ENCODE measurements around the gene UXT. TPM values are rescaled to one million over a fixed set of nuclear protein-coding genes. Genes with fewer than 3 reads are reported as not detected.

The UXT gene
- total RNA-seq (2012; rRNA removed) (128 and 164 TPM in 2 replicates), polyA plus RNA-seq (2012; rRNA removed) (106 and 116 TPM in 2 replicates), Bru-seq, nascent RNA (percentile 78 among the genes with signal in this experiment), BruChase-seq, experiment 1, labeled RNA remaining after a 6-hour chase (percentile 56 among the genes with signal in this experiment), BruChase-seq, experiment 2, labeled RNA remaining after a 2-hour chase (percentile 54 among the genes with signal in this experiment)
- 161 and 187 TPM in 2 replicates for polyA plus RNA-seq (2012; cell fraction: cytosol; rRNA removed)
- polyA plus RNA-seq (2012; cell fraction: nucleus; rRNA removed; ENCODE audit: low replicate concordance), result 52.8 and 73.7 TPM in 2 replicates
- long read RNA-seq, transcript UXT-202 (6 exons, 701 nt), result minor isoform, 7 of 34 reads
- long read RNA-seq, transcript UXT-201 (7 exons, 574 nt), result major isoform, 22 of 34 reads
- long read RNA-seq, partial matches to known transcripts, result 1 of 34 reads
- long read RNA-seq, other reads (novel, unspliced or antisense), result 4 of 34 reads

DNA sequence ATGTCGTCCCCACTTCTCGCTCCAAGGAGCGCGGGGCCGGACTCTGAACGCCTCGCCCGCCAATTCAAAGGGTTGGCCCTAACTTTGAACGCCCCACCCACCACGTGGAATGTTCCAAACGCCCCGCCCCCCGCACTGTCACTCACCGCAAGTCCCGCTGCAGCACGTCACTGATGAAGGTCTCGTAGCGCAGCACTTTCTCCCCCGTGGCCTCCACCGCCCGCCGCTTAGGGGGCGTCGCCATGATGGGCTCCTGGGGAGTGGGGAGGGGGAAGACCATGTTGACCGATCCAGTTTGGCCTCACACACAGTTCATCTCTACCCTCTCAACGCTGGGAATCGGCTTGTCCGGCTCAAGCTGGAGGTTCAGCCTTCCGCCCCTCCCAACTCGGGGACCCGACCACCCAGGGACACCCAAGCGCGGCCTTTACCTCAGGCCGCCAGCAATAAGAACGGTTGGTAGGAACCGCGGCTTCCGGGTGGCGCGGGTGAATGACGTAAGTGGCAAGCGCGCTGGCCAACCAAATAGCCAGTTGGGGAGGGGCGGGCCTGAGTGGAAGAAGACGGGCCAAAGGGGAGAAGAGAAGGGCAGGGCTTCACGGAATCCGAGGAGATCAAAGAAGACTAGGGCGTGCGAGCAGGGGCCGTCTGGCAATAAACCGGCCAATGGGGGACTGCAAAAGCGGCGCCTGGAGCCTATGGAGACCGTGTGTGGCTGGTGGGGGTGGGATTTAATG, at the start of gene UXT:
Gene UXT (minus strand): TSS at position 497 of the 737 bp plus-strand sequence. CDS start 253 bp downstream, at position 244.
- Histone ChIP-seq H2AK5ac (ENCODE audit: low read depth, low read length) (peak within 1 kb of the TSS; percentile 97), H3K27me3 (ENCODE audit: control insufficient read depth, insufficient read depth, low read length) (no peaks in the 10 kb centered on the region), H2AK9ac (replicated peaks; ENCODE audit: low read depth, low read length, poor library complexity) (peak within 1 kb of the TSS; percentile 97), H3K56ac (ENCODE audit: extremely low read depth, insufficient read depth, low read length) (peak within 1 kb of the TSS; percentile 95), H2BK5ac (ENCODE audit: low read depth, low read length, poor library complexity, severe bottlenecking) (peak within 1 kb of the TSS; percentile 95), H3K4me1 (ENCODE audit: control insufficient read depth, insufficient read depth, low read length) (peaks cover 4% of the 10 kb centered on the region; the same call in 1 of the 2 replicates), H2BK15ac (ENCODE audit: low read depth, low read length) (peak within 1 kb of the TSS; percentile 97; the same call in 1 of the 3 replicates), H3K4me3 (ENCODE audit: insufficient read depth, low read depth, low read length) (peak within 1 kb of the TSS; percentile 87), H3K9me3 (ENCODE audit: control insufficient read depth, insufficient read depth, low read length) (no peaks in the 10 kb centered on the region), H3K14ac (replicated peaks; ENCODE audit: low read depth, low read length) (peak within 1 kb of the TSS; percentile 100), H3K79me1 (ENCODE audit: low read depth in 1 of 2, low read length in 2 of 2) (peaks cover 11 to 18% of the 10 kb centered on the region in 2 experiments), H2AFZ (replicated peaks; ENCODE audit: low read length, poor library complexity) (peak within 1 kb of the TSS; percentile 96), H3K23ac (ENCODE audit: low read depth, low read length) (peak within 1 kb of the TSS; percentile 91; the same call in 1 of the 2 replicates), H3K9ac (ENCODE audit: low read depth, low read length) (peak within 1 kb of the TSS; percentile 92), H4K91ac (ENCODE audit: insufficient read depth, low read depth, low read length) (peak within 1 kb of the TSS; percentile 96), H3K27ac (ENCODE audit: insufficient read depth, low read length) (peak within 1 kb of the TSS; percentile 99), H3K18ac (ENCODE audit: low read depth, low read length) (peak within 1 kb of the TSS; percentile 88), H3K4me2 (ENCODE audit: low read depth, low read length) (peak within 1 kb of the TSS; percentile 74), H4K20me1 (ENCODE audit: insufficient read depth, low read length) (no peaks in the 10 kb centered on the region), H3K9me1 (ENCODE audit: insufficient read depth, low read length) (0 out of 2 replicates have a peak, but pooled peaks cover 4% of the 10 kb centered on the region), H2BK120ac (ENCODE audit: low read depth, low read length) (peak within 1 kb of the TSS; percentile 81), H3K4ac (ENCODE audit: low read depth, low read length) (peak within 1 kb of the TSS; percentile 97), H2BK20ac (ENCODE audit: low read depth, low read length) (no peak within 1 kb of the TSS), H4K8ac (ENCODE audit: low read depth in 2 of 2, low read length in 2 of 2) (peak within 1 kb of the TSS; percentile 89 to 98), H4K5ac (ENCODE audit: low read depth, low read length) (peak within 1 kb of the TSS; percentile 96), H3K36me3 (ENCODE audit: control insufficient read depth, insufficient read depth, low read length) (peaks cover 13% of the 10 kb centered on the region)
- intact Hi-C loops (cut with micrococcal nuclease) (no loop called here), dilution Hi-C loops (cut with HindIII; ENCODE audit: low sequenced_read_pairs, unreplicated experiment) (no loop called here), in situ Hi-C loops (cut with MboI; ENCODE audit: low sequenced_read_pairs) (no loop called here)
- POLR2A ChIA-PET (ENCODE audit: unreplicated experiment), result no interaction called here
- 33% methylated on average over 17 of the region's 54 CpGs; no CpG with 5 or more reads in 1 of the 2 experiments for WGBS, 2 experiments (ENCODE audit: extremely low coverage in 2 of 2, insufficient read length in 1 of 2)
- CTCF ChIA-PET, result no interaction called here
- no TSS peak for BruUV-seq (replicated peaks)
- ATAC-seq (ENCODE audit: low read depth) (peak; percentile 89), DNase-seq (peak; percentile 94)
- TF ChIP-seq NFE2L2 (IDR thresholded peaks at IDR 0.05; ENCODE audit: low read depth, low read length) (no peak), CHD1 (IDR thresholded peaks at IDR 0.05; ENCODE audit: low read depth, low read length) (no peak), RCOR1 (IDR thresholded peaks at IDR 0.05; ENCODE audit: insufficient replicate concordance, low read length) (no peak), RFX5 (IDR thresholded peaks at IDR 0.05; ENCODE audit: low read depth, low read length) (no peak), MAZ (IDR thresholded peaks at IDR 0.05; ENCODE audit: borderline replicate concordance, low read depth, low read length) (peak; percentile 78; the same call in 1 of the 2 replicates), CEBPB (IDR thresholded peaks at IDR 0.05; ENCODE audit: low read depth, low read length) (no peak), SMC3 (IDR thresholded peaks at IDR 0.05; ENCODE audit: low read depth, low read length) (no peak), BHLHE40 (IDR thresholded peaks at IDR 0.05; ENCODE audit: low read depth, low read length) (peak; percentile 28; the same call in 1 of the 2 replicates), MXI1 (IDR thresholded peaks at IDR 0.05; ENCODE audit: borderline replicate concordance, low read depth, low read length) (peak; percentile 59), POLR2A (IDR thresholded peaks at IDR 0.05; ENCODE audit: low read depth, low read length) (peak; percentile 86; the same call in 1 of the 2 replicates), ELK1 (IDR thresholded peaks at IDR 0.05; ENCODE audit: borderline replicate concordance, low read depth, low read length) (no peak), CTCF (conservative IDR thresholded peaks at IDR 0.05; ENCODE audit: low read depth, low read length) (no peak), RAD21 (IDR thresholded peaks at IDR 0.05; ENCODE audit: low read length) (no peak)

Data from IMR-90 (cell line).